HL-60 (cell line): ENCODE results near the gene SOCS2.
"Not testable (repeated sequence)": the region's sequence is repeated elsewhere in the genome, so short reads cannot be mapped to it uniquely, and the experiment has no call there.

Experiments
- CTCF ChIP-seq: IDR thresholded peaks from one replicate; pipeline ENCODE4 v1.5.1; 2011; ENCODE audit warnings: low read length, control low read depth, inconsistent platforms; ENCODE audit not compliant: insufficient read depth
- GABPA ChIP-seq: IDR thresholded peaks from 2 replicates; pipeline ENCODE4 v1.6.1; 2012; ENCODE audit warnings: low read depth
- POLR2AphosphoS5 ChIP-seq: IDR thresholded peaks from 2 replicates; pipeline ENCODE4 v1.6.1; 2012; ENCODE audit warnings: low read depth
- REST ChIP-seq: IDR thresholded peaks from 2 replicates; pipeline ENCODE4 v1.6.1; 2012; ENCODE audit warnings: low read depth; ENCODE audit not compliant: insufficient replicate concordance
- SPI1 ChIP-seq: IDR thresholded peaks from 2 replicates; pipeline ENCODE4 v1.6.1; 2012; ENCODE audit warnings: low read depth, mild to moderate bottlenecking, borderline replicate concordance

- TF ChIP-seq CTCF, REST, GABPA, POLR2AphosphoS5, SPI1: not testable (repeated sequence)
Observed at GRCh38 chr12:93625295-93625645, 52.8 kb downstream of the SOCS2 start.
